HG03060 (cell line): ENCODE data around the gene ATP6V1G1.

ENCODE experiments used
- ATAC-seq: cut with Tn5 transposase; IDR thresholded peaks from one replicate; pipeline ENCODE4 v1.9.1; 2021; ENCODE audit warnings: low read depth, moderate number of reproducible peaks; ENCODE audit not compliant: unreplicated experiment

Gene ATP6V1G1

DNA sequence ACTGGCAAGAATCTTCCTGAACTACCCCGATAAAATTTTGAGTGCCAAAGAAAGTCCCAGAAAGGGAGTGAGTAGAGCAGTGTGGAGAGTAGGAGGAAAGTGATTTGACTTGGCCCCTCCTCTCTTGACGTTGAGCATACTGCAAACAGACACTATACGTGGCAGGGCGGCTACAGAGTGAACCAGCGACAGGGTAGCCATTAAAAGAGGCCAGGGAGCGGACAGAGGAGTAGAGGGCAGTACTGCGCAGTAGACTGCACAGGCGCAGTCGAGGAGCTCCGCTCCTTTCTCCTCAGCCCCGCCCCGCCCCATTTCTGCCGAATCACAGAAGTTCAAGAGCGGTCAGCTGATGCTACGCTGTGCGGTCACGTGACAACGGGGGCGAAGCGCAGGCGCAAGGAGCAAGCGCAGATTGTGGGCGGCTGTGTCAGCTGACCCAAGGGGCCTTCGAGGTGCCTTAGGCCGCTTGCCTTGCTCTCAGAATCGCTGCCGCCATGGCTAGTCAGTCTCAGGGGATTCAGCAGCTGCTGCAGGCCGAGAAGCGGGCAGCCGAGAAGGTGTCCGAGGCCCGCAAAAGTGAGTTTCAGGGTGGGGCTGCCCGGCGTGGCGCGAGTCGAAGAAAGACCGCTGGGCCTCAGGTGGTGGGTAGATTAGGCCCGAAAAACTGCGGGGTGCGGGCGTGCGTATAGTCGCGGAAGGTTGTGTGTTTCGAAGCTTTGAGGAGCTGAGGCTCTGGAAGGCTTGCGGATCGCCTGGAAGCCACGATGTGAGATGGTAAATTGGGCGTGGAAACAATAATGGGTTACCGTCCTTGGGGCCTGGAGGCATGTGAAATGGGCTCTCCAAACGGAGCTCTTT, at the start of gene ATP6V1G1:
ATP6V1G1 (plus strand) TSS at position 425 of the 858 bp plus-strand sequence; CDS start at position 495, 70 bp downstream.
- peak; percentile 89 for ATAC-seq

GRCh38 chr9:114538241-114538640, 49.3 kb upstream of the ATP6V1G1 start:
- no peak for ATAC-seq

- no peak for ATAC-seq
These were observed 47.7 kb upstream of the ATP6V1G1 start for GRCh38 chr9:114539701-114540380.

DNA sequence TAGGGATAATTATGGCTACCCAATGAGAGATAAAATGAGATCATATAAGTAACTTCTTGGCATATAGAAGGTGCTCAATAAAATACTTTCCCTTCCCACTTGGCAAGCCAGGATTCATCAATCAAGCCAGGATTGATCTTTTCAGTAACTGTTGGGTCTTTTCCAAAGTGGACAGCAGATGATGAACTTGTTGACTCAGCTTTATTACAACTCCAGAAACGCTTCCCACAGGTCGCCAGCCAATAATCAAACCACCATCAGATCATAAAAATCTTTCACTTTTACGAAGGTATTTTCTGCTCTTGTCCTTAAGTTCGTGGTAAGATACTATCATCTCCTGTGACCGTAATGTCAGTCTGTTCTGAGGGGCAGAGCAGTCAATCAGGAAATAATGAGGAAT, 42.5 kb upstream of the ATP6V1G1 start:
- no peak for ATAC-seq

DNA sequence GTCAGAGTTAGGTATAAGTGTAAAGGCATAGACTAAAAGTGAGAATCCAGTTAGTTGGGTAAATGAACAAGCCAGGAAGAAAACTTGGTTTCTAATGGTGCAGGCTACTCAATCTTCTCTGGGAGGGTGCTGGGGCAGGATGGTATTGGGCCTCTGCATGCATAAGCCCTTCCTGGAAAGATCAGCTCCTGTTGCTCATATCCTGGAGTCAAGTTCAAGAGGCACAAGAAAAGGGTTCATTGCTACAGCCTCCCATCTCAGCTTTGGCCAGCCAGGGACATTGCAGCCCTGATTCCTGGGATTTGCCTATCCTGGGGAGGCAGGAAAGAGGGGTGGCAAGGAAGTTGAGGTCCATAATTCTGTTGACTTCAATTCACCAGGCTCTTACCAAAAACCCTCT, 40.7 kb upstream of the ATP6V1G1 start:
- ATAC-seq = no peak

DNA sequence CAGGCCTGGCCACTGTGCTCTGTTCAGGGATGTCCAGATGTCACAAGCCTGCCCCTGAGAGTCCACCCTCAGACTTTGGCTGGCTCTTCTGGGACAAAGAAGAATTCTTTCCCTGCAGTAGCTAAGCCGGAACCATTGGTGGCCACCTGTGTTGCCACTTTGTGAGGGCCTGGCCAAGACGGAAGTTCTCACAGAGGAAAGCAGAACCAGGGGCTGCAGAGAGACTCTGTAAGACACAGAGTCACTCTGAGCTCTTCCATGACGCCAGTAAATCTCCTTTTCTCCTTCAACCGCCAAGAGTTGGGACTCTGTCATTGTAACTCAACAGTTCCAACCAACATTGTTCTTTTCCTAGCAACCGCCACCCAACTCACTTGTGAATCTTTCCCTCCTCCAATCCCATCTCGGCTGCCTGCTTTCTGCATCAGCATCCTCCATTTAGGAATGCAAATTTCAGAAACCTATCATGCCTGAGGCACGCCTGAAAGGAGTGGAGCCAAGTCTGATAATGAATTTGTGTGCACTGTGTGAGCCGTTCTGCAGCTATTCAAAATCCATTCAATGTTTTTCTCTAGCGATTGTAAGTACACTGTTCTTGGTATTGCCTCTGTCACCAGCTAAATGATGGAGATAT, 37.8 kb upstream of the ATP6V1G1 start:
- ATAC-seq = no peak

DNA sequence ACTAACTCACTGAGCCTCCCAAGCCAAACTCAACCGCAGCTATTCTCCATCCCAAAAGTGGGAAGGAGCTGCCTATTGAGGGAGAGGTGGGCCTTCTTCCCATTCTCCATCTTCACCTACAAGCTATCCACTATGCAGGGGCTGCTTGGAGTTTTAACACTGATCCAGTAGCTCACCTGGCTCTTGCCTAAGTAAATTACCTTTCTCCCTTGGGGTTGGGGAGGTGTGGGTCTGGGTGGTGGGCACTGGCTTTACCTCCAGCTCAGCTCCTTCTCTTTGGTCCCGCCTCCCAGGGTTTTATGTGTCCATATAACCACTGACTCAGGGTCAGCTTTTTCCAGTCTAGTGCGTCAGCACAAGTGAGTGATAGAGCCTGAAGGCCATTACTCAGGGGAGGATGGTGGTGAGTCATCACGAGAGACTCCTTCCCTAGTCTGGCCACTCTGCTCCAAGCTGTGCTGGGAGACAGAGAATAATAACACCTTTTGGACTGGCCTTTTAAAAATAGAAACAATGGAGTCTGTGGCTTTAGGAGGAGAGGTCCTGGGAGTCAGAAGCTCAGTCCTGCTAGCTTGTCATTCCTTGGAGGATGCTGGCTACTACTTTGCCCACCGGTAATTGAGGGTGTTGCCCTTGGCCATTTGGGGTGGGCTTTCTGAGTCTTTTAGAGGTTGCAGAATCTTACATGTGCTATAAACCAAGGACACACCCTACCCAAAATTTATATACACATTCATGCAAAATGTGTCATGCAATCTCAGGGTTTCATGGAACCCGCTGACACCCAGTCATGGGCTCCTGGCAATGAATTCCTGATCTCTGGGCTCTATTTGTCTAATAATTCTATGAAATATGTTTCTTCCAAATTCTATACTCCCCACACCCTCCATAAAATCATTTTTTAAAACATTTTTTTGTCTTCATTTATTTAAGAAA, 35.6 kb upstream of the ATP6V1G1 start:
- no peak for ATAC-seq

GRCh38 chr9:114552706-114553105, 34.9 kb upstream of the ATP6V1G1 start:
- ATAC-seq = no peak

DNA sequence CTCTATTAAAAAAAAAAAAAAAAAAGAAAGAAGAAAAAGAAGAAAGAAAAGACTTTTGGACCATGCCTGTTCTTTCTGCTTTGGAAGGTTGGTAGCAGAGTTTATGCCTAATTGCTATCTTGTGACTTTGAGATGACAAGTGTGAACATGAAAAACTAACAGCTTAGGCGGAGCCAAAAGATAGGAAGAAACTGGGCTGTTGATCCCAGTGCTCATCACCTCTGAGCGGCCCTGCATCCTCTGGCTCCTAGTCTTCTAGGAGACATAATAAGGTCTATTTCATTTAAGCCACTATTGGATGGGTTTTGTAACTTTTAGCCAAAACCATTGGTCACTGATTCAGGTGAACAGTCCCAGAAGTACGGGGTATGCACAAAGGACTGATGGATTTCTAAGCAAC, 34.4 kb upstream of the ATP6V1G1 start:
- no peak for ATAC-seq

- ATAC-seq = no peak
These were observed 31.9 kb upstream of the ATP6V1G1 start for GRCh38 chr9:114555696-114556095.

GRCh38 chr9:114558027-114558675, 29.4 kb upstream of the ATP6V1G1 start:
- no peak for ATAC-seq

DNA sequence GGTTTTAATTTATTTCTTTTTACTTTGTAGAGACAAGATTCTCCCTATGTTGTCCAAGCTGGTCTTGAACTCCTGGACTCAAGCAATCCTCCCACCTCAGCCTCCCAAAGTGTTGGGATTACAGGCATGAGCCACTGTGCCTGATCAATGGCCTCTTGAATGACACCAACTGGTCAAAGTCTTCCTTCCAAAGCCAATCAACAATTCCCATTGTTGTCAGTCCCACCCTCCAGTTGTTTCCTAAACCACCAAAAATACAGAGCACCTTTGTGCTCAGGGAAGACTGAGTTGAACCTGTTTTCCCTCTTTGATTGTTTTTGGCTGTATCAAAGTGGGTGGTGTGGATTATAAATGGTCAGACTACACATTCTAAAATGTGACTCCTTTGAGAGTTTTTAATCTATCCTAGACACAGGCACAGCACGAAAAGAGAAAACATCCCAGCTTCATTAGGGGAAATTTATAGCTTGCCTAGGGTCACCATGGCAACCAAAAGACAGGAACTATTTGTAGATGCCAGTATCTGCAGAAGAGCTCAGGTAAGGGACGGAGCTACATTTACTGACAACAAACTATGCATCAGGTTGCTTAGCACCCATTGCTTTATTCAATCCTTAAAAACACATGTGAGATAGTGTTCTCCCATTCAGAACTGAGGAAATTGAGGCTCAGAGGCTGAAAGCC, 27.6 kb upstream of the ATP6V1G1 start:
- ATAC-seq = no peak

DNA sequence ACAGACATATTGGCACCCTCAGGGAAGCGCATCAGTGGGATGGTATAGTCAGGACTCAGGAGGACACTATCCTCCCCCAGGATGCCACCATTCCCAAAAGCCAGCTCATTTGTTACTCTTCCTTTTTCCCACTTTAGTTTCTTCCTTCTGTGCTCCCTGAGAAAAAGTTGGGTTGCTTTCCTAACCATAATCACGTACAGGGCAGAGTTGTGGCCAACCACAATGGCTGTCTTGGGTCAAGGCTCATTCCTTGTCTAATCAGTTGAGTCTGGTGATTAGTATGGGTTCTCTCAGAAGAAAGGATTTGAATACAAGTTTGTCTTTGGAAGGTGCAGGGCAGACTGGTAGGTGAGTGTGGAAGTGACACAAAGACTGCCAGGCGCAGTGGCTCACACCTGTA, 26.6 kb upstream of the ATP6V1G1 start:
- no peak for ATAC-seq

DNA sequence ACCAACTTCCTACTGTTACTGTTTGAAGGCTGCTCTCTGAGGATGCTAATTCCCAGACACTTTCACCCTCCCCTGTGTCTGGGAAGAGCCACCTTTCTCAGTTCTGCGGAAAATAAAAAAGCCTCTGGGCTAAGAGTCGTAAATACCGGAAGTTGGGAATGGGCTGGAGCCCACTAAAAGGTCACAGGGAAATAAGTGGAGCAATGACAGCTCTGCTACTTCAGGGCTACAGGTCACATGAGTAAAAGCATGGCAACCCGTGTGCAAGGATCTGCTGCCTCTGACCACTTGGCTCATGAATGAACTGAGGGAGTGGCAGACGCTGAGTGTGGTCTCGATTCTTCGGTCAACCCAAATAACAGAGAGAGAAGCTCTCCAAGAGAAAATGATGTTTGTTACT, 25.8 kb upstream of the ATP6V1G1 start:
- no peak for ATAC-seq

- ATAC-seq = no peak
These were observed 22.4 kb upstream of the ATP6V1G1 start for GRCh38 chr9:114565204-114565603.

DNA sequence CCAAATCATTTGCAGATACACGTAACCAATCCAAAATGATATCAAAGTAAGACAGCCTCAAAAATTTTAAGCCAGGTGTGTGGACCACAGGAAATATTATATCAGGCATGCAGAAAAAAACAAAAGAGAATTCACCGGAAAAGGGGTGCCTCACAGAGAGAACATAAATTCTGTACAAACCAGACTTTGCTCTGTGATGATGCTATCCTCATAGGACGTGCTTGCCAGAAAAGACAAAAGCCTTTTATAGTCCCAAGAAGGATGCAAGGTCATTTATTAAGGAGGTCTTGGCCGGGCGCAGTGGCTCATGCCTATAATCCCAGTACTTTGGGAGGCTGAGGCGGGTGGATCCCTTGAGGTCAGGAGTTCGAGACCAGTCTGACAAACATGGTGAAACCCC, 16.8 kb upstream of the ATP6V1G1 start:
- no peak for ATAC-seq

- ATAC-seq = no peak
These were observed 16.2 kb upstream of the ATP6V1G1 start for GRCh38 chr9:114571391-114571790.

DNA sequence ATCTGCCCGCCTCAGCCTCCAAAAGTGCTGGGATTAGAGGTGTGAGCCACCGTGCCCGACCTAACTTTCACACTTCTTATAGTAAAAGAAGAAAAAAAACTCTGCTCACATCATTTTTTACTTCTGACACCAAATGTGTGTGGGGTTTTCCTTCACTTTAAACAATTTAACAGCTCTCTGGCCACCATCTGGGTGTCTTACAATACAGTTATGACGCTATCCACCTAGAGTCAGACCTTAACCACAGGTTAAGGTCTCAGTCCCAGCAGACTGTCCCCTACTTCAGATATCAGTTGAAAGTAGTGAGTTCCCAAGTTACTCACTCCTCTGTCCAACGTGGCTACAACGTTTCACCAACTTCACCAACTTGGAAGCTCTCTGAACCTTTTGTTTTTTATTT, 15.4 kb upstream of the ATP6V1G1 start:
- ATAC-seq = no peak

- no peak for ATAC-seq
These were observed 13.1 kb upstream of the ATP6V1G1 start for GRCh38 chr9:114574438-114574837.
